GM21515 (cell line): ENCODE measurements around the gene SLC49A4.
"Not testable (repeated sequence)": the region's sequence is repeated elsewhere in the genome, so short reads cannot be mapped to it uniquely, and the experiment has no call there.

ENCODE experiments used
- ATAC-seq: cut with Tn5 transposase; IDR thresholded peaks from one replicate; pipeline ENCODE4 v1.9.1; 2021; ENCODE audit not compliant: unreplicated experiment

The SLC49A4 gene

GRCh38 chr3:122794779-122795673, at the start of gene SLC49A4:
Gene SLC49A4, plus strand, starts transcription at chr3:122795069. Its CDS starts 124 bp downstream, at chr3:122795193.
- peak; percentile 68 for ATAC-seq

- no peak for ATAC-seq
These were observed 49.4 kb upstream of the SLC49A4 start for GRCh38 chr3:122745369-122746021.

GRCh38 chr3:122747295-122747694, 47.6 kb upstream of the SLC49A4 start:
- ATAC-seq, result not testable (repeated sequence)

GRCh38 chr3:122748347-122748746, 46.5 kb upstream of the SLC49A4 start:
- no peak for ATAC-seq

GRCh38 chr3:122754929-122755328, 39.9 kb upstream of the SLC49A4 start:
- peak; percentile 65 for ATAC-seq

- ATAC-seq, result no peak
These were observed 39.4 kb upstream of the SLC49A4 start for GRCh38 chr3:122755491-122755890.

- no peak for ATAC-seq
These were observed 35.9 kb upstream of the SLC49A4 start for GRCh38 chr3:122758877-122759560.

- no peak for ATAC-seq
These were observed 34.2 kb upstream of the SLC49A4 start for GRCh38 chr3:122760453-122761271.

- ATAC-seq, result no peak
These were observed 28.4 kb upstream of the SLC49A4 start for GRCh38 chr3:122766430-122766829.

- ATAC-seq, result no peak
These were observed 27.1 kb upstream of the SLC49A4 start for GRCh38 chr3:122767540-122768372.

GRCh38 chr3:122770521-122771202, 24.2 kb upstream of the SLC49A4 start:
- no peak for ATAC-seq

GRCh38 chr3:122772827-122773226, 22.0 kb upstream of the SLC49A4 start:
- no peak for ATAC-seq

GRCh38 chr3:122773944-122774509, 20.8 kb upstream of the SLC49A4 start:
- ATAC-seq, result peak; percentile 61

- ATAC-seq, result peak; percentile 21
These were observed 20.3 kb upstream of the SLC49A4 start for GRCh38 chr3:122774564-122774963.

- no peak for ATAC-seq
These were observed 18.0 kb upstream of the SLC49A4 start for GRCh38 chr3:122776675-122777468.

GRCh38 chr3:122777563-122777962, 17.3 kb upstream of the SLC49A4 start:
- no peak for ATAC-seq

- no peak for ATAC-seq
These were observed 12.1 kb upstream of the SLC49A4 start for GRCh38 chr3:122782804-122783203.

GRCh38 chr3:122784436-122784835, 10.4 kb upstream of the SLC49A4 start:
- ATAC-seq, result no peak
